Measurements from ENCODE around the gene ABHD18. TPM values are rescaled to one million over a fixed set of nuclear protein-coding genes. Genes with fewer than 3 reads are reported as not detected.
A peak's percentile ranks its signal among the peaks of the same experiment; 100 is the strongest.
"Not testable (repeated sequence)": the region's sequence is repeated elsewhere in the genome, so short reads cannot be mapped to it uniquely, and the experiment has no call there.

Gene ABHD18
- total RNA-seq (2014; rRNA removed; shearing (Covaris generic)) = 10.4 and 14.8 TPM in 2 replicates

DNA sequence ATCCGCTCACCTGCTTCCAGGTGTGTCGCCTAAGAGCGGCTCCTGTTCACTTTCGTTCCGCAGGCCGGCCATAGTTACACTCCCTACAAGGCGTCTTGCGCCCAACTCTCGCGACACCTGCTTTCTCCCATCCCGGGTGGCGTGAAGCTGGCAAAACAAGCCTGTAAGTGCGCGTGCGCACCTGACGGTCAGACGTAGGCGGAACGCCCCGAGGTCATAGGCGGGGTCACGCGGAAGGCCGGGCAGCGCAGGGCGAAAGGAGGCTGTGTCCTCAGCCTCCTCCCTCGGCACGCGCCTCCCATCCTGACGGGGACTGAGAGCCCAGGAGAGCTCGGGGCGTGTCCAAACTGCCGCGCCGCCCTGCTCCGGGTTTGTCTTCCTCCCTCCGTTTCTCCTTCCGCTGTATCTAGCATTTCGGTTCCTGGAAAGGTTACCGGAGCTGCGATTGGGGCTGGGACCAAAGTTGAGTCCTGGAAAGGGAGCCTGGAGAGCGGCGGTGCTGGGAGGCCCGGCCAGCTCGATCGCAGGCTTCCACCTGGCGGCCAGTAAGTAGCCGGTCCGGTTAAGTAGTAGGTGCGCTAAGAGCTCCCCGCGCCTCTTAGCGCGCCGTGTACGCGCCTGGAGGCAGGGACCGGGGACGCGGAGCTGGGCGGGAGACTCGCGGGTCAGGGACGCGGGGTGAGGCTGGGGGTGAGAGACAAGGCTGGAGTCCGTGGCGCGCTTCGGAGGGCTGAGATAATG, at the start of gene ABHD18, which contains the start of gene MFSD8:
ABHD18 (plus strand) TSS at position 345 of the 741 bp plus-strand sequence. CDS start 17,550 bp downstream, outside the sequence.
MFSD8 (minus strand) TSS at position 112 of the 741 bp plus-strand sequence; CDS start at position 72, 40 bp downstream.
- peak; percentile 97 for DNase-seq (ENCODE audit: low spot score)
- in situ Hi-C loops (cut with HindIII; ENCODE audit: low sequenced_read_pairs) = no loop called here

DNA sequence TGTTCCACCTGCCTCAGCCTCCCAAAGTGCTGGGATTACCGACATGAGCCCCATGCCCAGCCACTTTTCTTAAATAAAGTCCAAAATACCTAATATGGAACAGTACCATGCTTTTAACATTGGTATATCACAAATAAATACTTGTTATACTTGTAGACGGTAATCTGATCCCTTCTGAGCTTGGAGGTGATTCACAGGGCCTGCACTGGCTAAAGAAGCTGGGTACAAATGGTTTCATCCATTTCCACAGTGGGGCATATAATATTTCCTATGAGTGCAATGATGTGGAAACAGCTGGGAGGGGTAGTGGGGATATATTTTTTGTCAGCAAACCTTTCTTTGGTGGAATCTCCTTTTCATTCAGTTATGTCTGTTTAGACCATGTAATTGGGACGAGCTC, 48.7 kb upstream of the ABHD18 start:
- DNase-seq (ENCODE audit: low spot score) = no peak
- in situ Hi-C loops (cut with HindIII; ENCODE audit: low sequenced_read_pairs) = no loop called here

DNA sequence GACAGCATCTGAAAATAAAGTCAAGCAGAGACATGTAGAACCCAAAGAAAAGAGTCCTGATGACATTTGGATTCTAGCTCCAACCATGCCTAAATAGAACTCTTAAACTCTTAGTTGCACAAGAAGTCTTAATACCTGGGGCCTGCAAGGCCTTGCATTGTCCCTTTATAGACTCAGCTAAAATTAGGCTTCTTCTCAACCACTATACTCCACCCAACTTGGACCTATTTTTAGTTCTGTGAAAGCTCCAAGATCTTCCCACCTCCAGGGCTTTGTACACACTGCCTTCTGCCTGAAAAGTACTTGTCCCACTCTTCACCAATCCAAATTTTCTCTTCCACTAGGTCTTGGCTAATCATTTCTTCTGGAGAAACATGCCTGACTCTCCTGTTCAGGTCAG, 48.1 kb upstream of the ABHD18 start:
- in situ Hi-C loops (cut with HindIII; ENCODE audit: low sequenced_read_pairs) = no loop called here
- DNase-seq (ENCODE audit: low spot score) = no peak

DNA sequence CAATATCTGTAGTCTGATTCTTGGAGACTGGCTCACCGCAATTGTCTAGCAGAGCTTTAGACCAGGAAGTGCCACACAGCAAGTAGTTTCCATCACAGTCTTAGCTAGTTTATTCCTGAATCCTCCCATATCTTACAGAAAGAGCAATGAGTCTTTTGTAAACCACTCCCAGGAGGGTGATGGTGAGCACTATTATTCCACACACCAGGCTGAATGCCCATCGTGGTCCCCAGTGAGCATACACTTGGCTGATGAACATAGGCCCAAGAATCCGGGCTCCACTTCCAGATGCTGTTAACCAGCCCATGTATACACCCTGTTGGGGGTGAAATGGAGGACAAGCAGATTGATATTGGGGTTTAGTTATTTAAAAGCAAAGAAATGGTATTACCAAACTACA, 44.7 kb upstream of the ABHD18 start:
- in situ Hi-C loops (cut with HindIII; ENCODE audit: low sequenced_read_pairs) = no loop called here
- DNase-seq (ENCODE audit: low spot score) = no peak

DNA sequence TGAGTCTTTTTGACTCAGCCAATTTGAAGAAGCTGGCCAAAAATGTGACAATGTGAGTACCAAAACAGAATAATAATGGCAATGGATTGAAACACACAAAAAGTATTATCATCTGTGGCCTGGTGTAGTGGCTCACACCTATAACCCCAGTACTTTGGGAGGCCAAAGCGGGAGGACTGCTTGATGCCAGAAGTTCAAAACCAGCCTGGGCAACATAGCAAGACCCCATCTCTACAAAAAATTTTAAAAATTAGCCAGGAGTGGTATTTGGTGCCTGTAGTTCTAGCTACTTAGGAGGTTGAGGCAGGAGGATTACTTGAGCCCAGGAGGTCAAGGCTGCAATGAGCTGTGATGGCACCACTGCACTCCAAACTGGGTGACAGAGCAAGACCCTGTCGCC, 43.0 kb upstream of the ABHD18 start:
- no peak for DNase-seq (ENCODE audit: low spot score)
- in situ Hi-C loops (cut with HindIII; ENCODE audit: low sequenced_read_pairs) = no loop called here

DNA sequence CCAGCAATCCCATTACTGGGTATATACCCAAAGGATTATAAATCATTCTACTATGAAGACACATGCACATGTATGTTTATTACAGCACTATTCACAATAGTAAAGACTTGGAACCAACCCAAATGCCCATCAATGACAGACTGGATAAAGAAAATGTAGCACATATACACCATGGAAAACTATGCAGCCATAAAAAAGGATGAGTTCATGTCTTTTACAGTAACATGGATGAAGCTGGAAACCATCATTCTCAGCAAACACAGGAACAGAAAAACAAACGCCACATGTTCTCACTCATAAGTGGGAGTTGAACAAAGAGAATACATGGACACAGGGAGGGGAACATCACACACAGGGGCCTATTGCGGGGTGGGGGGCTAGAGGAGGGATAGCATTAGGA, 39.5 kb upstream of the ABHD18 start:
- DNase-seq (ENCODE audit: low spot score); in situ Hi-C loops (cut with HindIII; ENCODE audit: low sequenced_read_pairs): not testable (repeated sequence)

DNA sequence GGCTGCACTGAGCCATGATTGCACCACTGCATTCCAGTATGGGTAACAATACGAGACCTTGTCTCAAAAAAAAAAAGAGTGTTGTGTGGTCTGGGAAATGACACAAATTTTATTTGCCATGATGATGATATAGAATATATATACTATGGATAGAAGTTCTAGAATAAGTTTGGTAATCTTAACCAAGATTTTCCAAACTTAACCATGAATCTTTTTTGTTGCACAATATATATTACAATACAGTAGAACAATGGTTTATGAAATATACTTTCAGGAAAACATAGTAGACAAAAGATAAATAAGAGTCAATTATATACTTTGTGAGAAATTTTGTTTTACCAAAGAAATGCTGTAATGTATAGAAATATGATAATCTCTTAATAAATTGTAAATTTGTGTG, 35.0 kb upstream of the ABHD18 start:
- no peak for DNase-seq (ENCODE audit: low spot score)
- in situ Hi-C loops (cut with HindIII; ENCODE audit: low sequenced_read_pairs) = no loop called here

DNA sequence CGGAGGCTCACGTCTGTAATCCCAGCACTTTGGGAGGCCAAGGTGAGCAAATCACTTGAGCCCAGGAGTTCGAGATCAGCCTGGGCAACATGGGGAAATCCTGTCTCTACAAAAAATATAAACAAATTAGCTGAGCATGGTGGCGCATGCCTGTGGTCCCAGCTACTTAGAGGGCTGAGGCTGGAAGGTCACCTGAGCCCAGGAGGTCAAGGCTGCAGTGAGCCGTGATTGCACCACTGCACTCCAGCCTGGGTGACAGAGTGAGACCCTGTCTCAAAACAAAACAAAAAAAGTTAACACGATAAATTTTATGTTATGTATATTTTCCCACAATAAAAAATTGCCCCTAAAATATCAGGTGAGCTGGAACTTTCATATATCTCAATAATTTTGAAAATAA, 33.4 kb upstream of the ABHD18 start:
- in situ Hi-C loops (cut with HindIII; ENCODE audit: low sequenced_read_pairs); DNase-seq (ENCODE audit: low spot score): not testable (repeated sequence)

DNA sequence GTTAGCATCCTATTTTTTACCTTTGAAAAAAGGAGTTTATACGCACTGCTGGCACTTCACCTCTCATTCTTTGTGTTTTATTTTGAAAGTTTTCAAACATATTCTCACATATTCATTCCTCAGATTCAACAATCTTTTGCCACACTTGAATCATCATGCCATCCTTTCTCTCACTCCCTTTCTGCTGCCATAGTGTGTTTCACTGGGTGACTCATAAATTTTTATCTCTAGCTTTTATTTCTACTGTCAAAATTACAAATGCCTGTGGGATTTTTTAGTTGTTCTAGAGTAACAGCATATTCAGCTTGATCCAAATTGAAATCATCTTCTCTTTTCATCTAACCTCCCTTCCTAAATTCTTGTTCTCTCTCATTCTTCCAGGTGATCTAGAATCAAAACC, 28.2 kb upstream of the ABHD18 start:
- no peak for DNase-seq (ENCODE audit: low spot score)
- in situ Hi-C loops (cut with HindIII; ENCODE audit: low sequenced_read_pairs) = no loop called here

DNA sequence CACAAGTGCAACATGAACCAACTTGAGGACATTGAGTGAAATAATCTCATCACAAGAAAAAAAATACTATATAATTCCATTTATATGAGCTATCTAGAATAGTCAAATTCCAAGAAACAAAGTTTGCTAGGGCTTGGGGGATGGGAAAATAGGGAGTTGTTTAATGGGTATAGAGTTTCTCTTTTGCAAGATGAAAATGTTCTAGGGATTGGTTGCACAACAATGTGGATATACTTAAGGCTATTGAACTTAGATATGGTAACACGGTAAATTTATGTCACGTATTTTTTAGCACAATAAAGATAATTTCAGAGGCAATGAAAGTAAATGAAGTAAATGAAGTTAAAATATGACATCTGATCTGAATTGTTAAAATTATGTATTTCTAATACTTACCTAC, 8.1 kb upstream of the ABHD18 start:
- in situ Hi-C loops (cut with HindIII; ENCODE audit: low sequenced_read_pairs) = no loop called here
- DNase-seq (ENCODE audit: low spot score) = no peak

DNA sequence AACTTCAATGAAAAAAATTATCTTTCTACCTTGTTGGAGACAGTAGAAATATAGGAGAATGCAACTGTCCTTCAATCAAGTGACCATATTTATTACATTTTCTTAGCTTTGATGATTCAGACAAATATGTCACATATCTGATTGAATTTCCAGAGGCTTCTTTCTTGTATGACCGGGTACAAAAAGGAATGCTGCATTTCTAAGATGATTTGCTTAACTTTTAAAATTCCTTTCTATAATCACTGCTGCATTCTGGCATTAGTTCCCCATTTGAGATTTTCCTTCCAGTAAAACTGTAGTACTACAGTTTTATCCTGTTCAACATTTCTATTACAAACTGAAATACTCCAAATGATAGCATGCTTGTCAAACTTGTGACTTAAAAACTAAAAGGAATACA, 5.4 kb upstream of the ABHD18 start:
- DNase-seq (ENCODE audit: low spot score) = no peak
- in situ Hi-C loops (cut with HindIII; ENCODE audit: low sequenced_read_pairs) = no loop called here

DNA sequence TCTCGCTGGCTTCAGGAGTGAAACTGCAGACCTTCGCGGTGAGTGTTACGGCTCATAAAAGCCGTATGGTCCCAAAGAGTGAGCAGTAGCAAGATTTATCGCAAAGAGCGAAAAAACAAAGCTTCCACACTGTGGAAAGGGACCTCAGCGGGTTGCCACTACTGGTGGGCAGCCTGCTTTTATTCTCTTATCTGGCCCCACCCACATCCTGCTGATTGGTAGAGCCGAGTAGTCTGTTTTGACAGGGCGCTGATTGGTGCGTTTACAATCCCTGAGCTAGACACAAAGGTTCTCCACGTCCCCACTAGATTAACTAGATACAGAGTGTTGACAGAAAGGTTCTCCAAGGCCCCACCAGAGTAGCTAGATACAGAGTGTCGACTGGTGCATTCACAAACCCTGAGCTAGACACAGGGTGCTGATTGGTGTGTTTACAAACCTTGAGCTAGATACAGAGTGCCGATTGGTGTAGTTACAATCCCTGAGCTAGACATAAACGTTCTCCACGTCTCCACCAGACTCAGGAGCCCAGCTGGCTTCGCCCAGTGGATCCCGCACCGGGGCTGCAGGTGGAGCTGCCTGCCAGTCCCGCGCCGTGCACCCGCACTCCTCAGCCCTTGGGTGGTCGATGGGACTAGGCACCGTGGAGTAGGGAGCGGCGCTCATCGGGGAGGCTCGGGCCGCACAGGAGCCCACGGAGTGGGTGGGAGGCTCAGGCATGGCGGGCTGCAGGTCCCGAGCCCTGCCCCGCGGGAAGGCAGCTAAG, 1.4 kb upstream of the ABHD18 start:
- DNase-seq (ENCODE audit: low spot score); in situ Hi-C loops (cut with HindIII; ENCODE audit: low sequenced_read_pairs): not testable (repeated sequence)

DNA sequence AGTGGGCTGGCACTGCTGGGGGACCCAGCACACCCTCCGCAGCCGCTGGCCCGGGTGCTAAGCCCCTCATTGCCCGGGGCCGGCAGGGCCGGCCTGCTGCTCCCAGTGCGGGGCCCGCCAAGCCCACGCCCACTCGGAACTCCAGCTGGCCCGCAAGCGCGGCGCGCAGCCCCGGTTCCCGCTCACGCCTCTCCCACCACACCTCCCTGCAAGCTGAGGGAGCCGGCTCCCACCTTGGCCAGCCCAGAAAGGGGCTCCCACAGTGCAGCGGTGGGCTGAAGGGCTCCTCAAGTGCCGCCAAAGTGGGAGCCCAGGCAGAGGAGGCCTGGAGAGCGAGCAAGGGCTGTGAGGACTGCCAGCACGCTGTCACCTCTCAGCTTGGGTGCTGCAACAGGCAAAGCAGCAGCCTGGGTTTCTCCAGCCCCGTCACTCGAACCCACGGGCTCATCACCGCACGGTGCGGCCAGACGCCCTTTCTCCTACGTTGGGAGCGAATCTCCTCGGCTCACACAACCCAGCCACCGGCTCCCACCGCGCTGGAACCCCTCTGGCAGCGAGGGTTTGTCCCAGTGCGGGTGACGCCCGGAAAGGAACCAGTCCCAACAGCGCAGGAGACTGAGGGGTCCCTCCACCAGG, 662 bp upstream of the ABHD18 start:
- DNase-seq (ENCODE audit: low spot score); in situ Hi-C loops (cut with HindIII; ENCODE audit: low sequenced_read_pairs): not testable (repeated sequence)

DNA sequence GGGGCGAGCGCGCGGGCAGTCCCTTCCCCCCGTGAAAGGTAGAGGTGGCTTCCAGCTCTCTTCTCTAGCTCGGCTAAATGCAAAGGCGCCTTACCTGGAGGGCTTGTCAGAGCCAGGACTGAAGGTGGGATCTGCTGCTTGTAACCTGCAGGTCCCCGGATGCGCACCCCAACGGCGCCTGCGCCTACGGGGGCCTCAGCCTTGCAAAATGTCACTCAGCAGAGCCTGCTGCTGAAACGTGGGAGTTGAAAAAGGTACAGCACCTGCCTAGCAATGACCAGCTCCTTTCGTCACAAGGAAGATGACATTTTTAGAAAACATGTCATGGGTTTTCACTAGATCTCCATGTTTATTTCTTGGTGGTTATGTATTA, 583 bp downstream of the ABHD18 start:
- in situ Hi-C loops (cut with HindIII; ENCODE audit: low sequenced_read_pairs) = no loop called here

DNA sequence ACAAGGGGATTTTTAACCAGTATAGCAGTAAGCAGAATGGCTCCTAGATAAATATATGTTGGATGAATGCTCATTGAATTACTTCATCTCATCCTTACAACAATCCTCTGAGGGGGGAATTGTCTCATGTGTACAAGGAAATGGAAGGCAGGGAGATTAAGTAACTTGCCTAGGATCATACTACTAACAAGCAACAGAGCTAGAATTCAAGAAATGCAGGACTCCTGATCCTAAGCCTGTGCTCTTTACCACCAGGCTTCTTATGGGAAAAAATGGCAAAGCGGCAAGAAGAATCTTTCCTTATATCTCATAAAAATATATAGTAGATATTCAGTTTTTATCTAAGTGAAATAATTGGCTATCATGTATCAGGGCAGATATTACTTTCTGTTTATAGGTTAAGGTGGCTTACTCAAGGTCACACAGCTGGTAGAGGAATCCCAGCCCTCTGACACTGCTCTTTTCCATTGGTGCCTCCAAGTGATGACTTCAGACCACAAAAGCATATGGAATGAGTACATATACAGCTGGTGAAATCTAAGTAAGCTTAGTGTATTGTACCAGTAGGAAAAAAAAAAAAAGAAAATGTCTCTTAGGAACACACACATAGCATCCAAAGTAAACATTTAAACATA, 2.1 kb downstream of the ABHD18 start:
- in situ Hi-C loops (cut with HindIII; ENCODE audit: low sequenced_read_pairs) = no loop called here
- no peak for DNase-seq (ENCODE audit: low spot score)

More for the DNA sequence above, 583 bp downstream of the ABHD18 start:
- peak; percentile 69 for DNase-seq (ENCODE audit: low spot score)

DNA sequence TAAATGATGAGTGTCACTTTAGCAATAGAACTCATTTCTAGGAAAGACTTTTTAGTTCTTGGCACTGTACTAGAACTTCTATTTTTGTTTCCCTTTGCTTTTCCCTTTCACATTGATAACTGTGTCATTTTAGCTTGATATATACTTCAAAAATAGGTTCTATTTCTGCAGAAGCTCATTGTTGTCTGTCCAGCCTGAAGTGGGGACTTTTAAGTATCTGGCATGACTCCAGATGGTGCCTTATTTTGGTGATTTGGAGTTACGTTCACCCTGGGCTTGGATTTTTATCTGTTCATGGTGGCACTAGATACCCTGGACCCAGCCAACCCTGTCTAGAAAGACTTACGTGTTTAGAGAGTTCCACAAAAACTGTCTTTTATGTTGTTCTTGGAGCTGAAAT, 3.4 kb downstream of the ABHD18 start:
- in situ Hi-C loops (cut with HindIII; ENCODE audit: low sequenced_read_pairs) = no loop called here
- DNase-seq (ENCODE audit: low spot score) = no peak

DNA sequence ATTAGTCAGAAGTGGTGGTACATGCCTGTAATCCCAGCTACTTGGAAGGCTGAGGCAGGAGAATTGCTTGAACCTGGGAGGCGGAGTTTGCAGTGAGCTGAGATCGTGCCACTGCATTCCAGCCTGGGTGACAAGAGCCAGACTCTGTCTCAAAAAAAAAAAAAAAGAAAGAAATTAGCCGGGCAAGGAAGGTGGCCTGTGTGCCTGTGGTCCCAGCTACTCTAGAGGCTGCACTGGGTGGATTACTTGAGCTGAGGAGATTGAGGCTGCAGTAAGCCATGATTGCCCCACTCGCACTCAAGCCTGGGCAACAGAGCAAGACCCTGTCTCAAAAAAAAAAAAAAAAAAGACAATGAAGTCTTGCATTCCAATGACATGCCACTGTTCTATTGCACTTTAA, 5.7 kb downstream of the ABHD18 start:
- in situ Hi-C loops (cut with HindIII; ENCODE audit: low sequenced_read_pairs); DNase-seq (ENCODE audit: low spot score): not testable (repeated sequence)

DNA sequence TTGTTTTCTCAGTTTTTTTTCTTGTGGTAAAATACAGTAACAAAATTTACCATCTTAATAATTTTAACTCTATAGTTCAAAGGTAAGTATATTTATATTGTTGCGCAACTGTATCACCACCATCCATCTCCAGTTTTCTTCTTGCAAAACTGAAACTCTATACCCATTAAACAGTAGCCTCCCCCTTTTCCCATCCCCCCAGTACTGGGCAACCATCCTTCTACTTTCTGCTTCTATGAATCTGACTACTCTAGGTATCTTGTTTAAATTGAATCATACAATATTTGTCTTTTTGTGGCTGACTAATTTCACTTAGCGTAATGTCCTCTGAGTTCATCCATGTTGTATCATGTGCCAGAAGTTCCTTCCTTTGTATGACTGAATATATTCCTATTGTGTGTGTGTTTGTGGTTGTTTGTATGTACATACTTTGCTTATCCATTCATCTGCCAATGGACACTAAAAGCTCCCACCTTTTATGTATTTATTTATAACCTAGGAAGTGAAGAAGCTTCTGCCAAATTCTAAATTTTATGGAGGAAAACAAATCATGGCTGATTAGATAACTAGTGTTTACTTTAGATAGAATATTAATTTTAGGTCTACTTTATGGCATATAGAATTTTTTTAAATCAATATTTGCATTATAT, 10.0 kb downstream of the ABHD18 start:
- in situ Hi-C loops (cut with HindIII; ENCODE audit: low sequenced_read_pairs) = no loop called here
- no peak for DNase-seq (ENCODE audit: low spot score)

DNA sequence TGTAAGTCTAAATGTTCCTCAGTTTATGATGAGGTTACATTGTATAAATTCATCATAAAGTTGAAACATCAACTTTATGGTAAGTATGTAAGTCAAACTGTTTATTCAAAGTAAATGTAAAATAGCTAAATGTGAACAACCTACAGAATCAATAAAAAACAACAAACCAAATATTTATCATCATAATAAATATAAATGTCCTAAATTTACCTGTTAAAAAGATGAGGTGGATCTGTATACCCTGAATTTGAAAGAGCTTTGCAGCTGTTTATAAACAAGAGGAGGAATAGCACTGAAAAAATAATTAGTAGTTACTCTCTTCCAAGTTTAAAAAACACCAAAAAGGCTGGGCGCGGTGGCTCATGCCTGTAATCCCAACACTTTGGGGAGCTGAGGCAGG, 13.7 kb downstream of the ABHD18 start:
- DNase-seq (ENCODE audit: low spot score) = no peak
- in situ Hi-C loops (cut with HindIII; ENCODE audit: low sequenced_read_pairs) = no loop called here
